Endothelial cell of umbilical vein (primary cell): Measurements from ENCODE around the gene C11orf21. TPM values are rescaled to one million over a fixed set of nuclear protein-coding genes. Genes with fewer than 3 reads are reported as not detected.

Source experiments
- BruUV-seq: library from RNA; stranded (reverse); fragments of 400-500 nt; replicated peaks from 2 replicates; lab custom pipeline; 2021; lab: Mats Ljungman, UMichigan
- CTCF ChIA-PET: fragments of 300-600, 350-600 bp; sonication (Branson Sonifier 250); formaldehyde crosslinking; loops from one replicate; lab custom pipeline; 2021; ENCODE audit warnings: antibody characterized with exemption, inconsistent platforms; lab: Charles Lee
- POLR2A ChIA-PET: fragments of 300-600, 350-600 bp; sonication (Branson Sonifier 250); formaldehyde crosslinking; loops from one replicate; lab custom pipeline; 2021; ENCODE audit warnings: antibody characterized with exemption, inconsistent platforms; lab: Charles Lee
- DNase-seq: peaks from one replicate; pipeline ENCODE4 v3.0.0-alpha.2; 2011; ENCODE audit warnings: low read depth, low spot score
- FAIRE-seq: peaks from 2 replicates; lab custom pipeline; 2011; peaks lifted over from hg19 to GRCh38; lab: Jason Lieb, UNC
- H2AFZ ChIP-seq: 2 replicates; pipeline ENCODE4 v1.6.0; 2012; ENCODE audit warnings: low read depth, low read length, control low read depth, inconsistent platforms
- H3K27ac ChIP-seq: 2 replicates; pipeline ENCODE4 v1.5.1; 2011; ENCODE audit warnings: low read depth, mild to moderate bottlenecking, control low read depth, low read length, moderate library complexity; ENCODE audit not compliant: insufficient read depth
- H3K27me3 ChIP-seq, 2 experiments: 2 replicates each; pipeline versions ENCODE4 v1.6.0 to v1.6.1; 2011; ENCODE audit warnings: low read length in 2 of 2, mixed read lengths in 1 of 2; ENCODE audit not compliant: control insufficient read depth in 2 of 2, insufficient read depth in 2 of 2
- H3K36me3 ChIP-seq, 2 experiments: 2 replicates in 1 of 2; 3 replicates in 1 of 2; pipeline ENCODE4 v1.5.1; 2011; ENCODE audit warnings: low read length in 2 of 2, mild to moderate bottlenecking in 1 of 2, moderate library complexity in 1 of 2; ENCODE audit not compliant: control insufficient read depth in 2 of 2, insufficient read depth in 2 of 2; ENCODE audit errors: extremely low read depth in 1 of 2
- H3K4me1 ChIP-seq: 3 replicates; pipeline ENCODE4 v1.5.1; 2011; ENCODE audit warnings: mild to moderate bottlenecking, low read length; ENCODE audit not compliant: control insufficient read depth, insufficient read depth; ENCODE audit errors: extremely low read depth
- H3K4me2 ChIP-seq: 2 replicates; pipeline ENCODE4 v1.6.1; 2011; ENCODE audit warnings: low read length, control low read depth, mixed read lengths; ENCODE audit not compliant: insufficient read depth
- H3K4me3 ChIP-seq, 3 experiments: fragments of 200-600 bp in 1 of 3; sonication (generic), shearing (Covaris generic) in 1 of 3; replicated peaks in 1 of 3; 2 replicates each; pipeline ENCODE4 v1.5.1; 2011 to 2016; ENCODE audit warnings: control low read depth in 3 of 3, low read length in 3 of 3, mild to moderate bottlenecking in 2 of 3, inconsistent platforms in 1 of 3, low read depth in 1 of 3, moderate library complexity in 1 of 3; ENCODE audit not compliant: insufficient read depth in 1 of 3
- H3K79me2 ChIP-seq: 2 replicates; pipeline ENCODE4 v1.6.0; 2012; ENCODE audit warnings: low read length, inconsistent platforms; ENCODE audit not compliant: control insufficient read depth, insufficient read depth
- H3K9ac ChIP-seq: replicated peaks from 2 replicates; pipeline ENCODE3; 2011; ENCODE audit warnings: low read length, control low read depth; ENCODE audit not compliant: insufficient read depth; ENCODE audit errors: extremely low read depth
- H3K9me1 ChIP-seq: replicated peaks from 3 replicates; pipeline ENCODE4 v1.6.0; 2011; ENCODE audit warnings: mild to moderate bottlenecking, low read length; ENCODE audit not compliant: control insufficient read depth, insufficient read depth; ENCODE audit errors: extremely low read depth
- H3K9me3 ChIP-seq: replicated peaks from 2 replicates; pipeline ENCODE4 v1.5.1; 2012; ENCODE audit warnings: low read length, inconsistent platforms; ENCODE audit not compliant: control insufficient read depth, insufficient read depth
- H4K20me1 ChIP-seq: replicated peaks from 2 replicates; pipeline ENCODE3; 2011; ENCODE audit warnings: mild to moderate bottlenecking, low read length; ENCODE audit not compliant: control insufficient read depth, insufficient read depth; ENCODE audit errors: extremely low read depth
- EZH2 ChIP-seq: IDR thresholded peaks from 2 replicates; pipeline ENCODE4 v1.6.1; 2012; ENCODE audit warnings: borderline replicate concordance, low read depth, mild to moderate bottlenecking, moderate library complexity, low read length, inconsistent platforms; ENCODE audit not compliant: severe bottlenecking
- FOS ChIP-seq: IDR thresholded peaks from 2 replicates; pipeline ENCODE4 v1.6.1; 2011; ENCODE audit warnings: mild to moderate bottlenecking, low read length, moderate library complexity, borderline replicate concordance; ENCODE audit not compliant: insufficient read depth
- GATA2 ChIP-seq: IDR thresholded peaks from 2 replicates; pipeline ENCODE4 v1.7.0; 2011; ENCODE audit warnings: low read depth, mild to moderate bottlenecking, moderate library complexity, mixed read lengths, low read length; ENCODE audit not compliant: insufficient read length, insufficient read depth
- JUN ChIP-seq: IDR thresholded peaks from 2 replicates; pipeline ENCODE4 v1.6.1; 2011; ENCODE audit warnings: borderline replicate concordance, low read depth; ENCODE audit not compliant: insufficient read length, insufficient read depth
- MYC ChIP-seq: IDR thresholded peaks from one replicate; pipeline ENCODE4 v1.6.1; 2011; ENCODE audit warnings: mild to moderate bottlenecking, low read depth, low read length
- POLR2A ChIP-seq: IDR thresholded peaks from 2 replicates; pipeline ENCODE4 v1.6.1; 2012; ENCODE audit warnings: low read depth, mild to moderate bottlenecking, control low read depth, low read length
- POLR2AphosphoS5 ChIP-seq: IDR thresholded peaks from 2 replicates; pipeline ENCODE4 v1.6.1; 2012; ENCODE audit warnings: low read depth, mild to moderate bottlenecking, control low read depth, low read length, moderate library complexity; ENCODE audit not compliant: insufficient read depth
- dilution Hi-C: fragments of 300-500 bp; cut with MboI; formaldehyde crosslinking; loops from one replicate; pipeline ENCODE4 v1.15.0; 2019; ENCODE audit warnings: low sequenced_read_pairs; ENCODE audit not compliant: extremely low pct_ligation_motif_present
- intact Hi-C: fragments of 100-400 bp; cut with micrococcal nuclease; formaldehyde crosslinking; loops from one replicate; pipeline ENCODE4 v1.10.0; 2022
- polyA plus RNA-seq, 4 experiments: library from polyadenylated mRNA; depleted of rRNA in 3 of 4; stranded (reverse) in 3 of 4; unstranded in 1 of 4; fragments of >200 nt; gene quantifications; 2 replicates each; pipeline versions ENCODE4 v1.2.1 to v1.2.3, GENCODE V29; 2011 to 2012; ENCODE audit warnings: missing spikeins in 1 of 4
- total RNA-seq: library from RNA; stranded (reverse); gene quantifications from 2 replicates; pipeline ENCODE4 v1.2.3, GENCODE V29; 2021
- TF ChIP-seq, protein P1 (sequence below), 2 donors: IDR thresholded peaks; 1 replicate in 1 of 2; 2 replicates in 1 of 2; pipeline ENCODE4 v1.5.1; 2011; ENCODE audit warnings: low read length in 2 of 2, mild to moderate bottlenecking in 2 of 2, moderate library complexity in 2 of 2, control low read depth in 1 of 2, inconsistent platforms in 1 of 2, low read depth in 1 of 2; ENCODE audit not compliant: insufficient read depth in 1 of 2; ENCODE audit errors: extremely low read depth in 1 of 2
- TF ChIP-seq, protein P2 (sequence below): IDR thresholded peaks from 2 replicates; pipeline ENCODE4 v1.6.1; 2011; ENCODE audit not compliant: insufficient read depth, insufficient read length

C11orf21 gene
- total and polyA plus RNA-seq, 2 donors (not counting 3 experiments of a cell fraction or from before 2014, with no cell fraction given), result not detected

DNA sequence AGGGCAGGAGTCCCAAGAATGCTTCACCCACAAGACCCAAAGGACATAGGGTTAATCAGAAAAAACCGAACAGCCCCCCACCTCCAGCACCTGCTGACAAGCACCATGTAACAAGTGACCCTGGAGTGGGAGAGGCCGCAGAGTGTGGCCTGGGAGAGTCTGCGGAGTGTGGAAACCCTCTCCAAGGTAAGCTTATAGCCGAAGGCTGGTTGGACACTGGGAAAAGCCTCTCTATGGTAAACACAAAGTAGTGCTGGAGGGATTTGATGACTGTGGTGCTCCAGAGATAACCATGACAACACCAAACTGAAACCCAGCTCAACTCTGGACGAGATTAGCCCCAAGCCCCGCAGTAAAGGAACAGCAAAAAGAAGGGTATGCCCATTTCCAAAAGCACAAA lies 50.6 kb downstream of the C11orf21 start:
- no peak for DNase-seq
- no TSS peak for BruUV-seq
- no peak overlapping the region for H3K4me3 ChIP-seq
- H3K4me2 ChIP-seq, result no peak overlapping the region
- H4K20me1 ChIP-seq, result no peaks in the 10 kb centered on the region
- H3K27me3 ChIP-seq, result no peaks in the 10 kb centered on the region
- ChIA-PET CTCF (no interaction called here), POLR2A (no interaction called here)
- TF ChIP-seq, protein P1, sequence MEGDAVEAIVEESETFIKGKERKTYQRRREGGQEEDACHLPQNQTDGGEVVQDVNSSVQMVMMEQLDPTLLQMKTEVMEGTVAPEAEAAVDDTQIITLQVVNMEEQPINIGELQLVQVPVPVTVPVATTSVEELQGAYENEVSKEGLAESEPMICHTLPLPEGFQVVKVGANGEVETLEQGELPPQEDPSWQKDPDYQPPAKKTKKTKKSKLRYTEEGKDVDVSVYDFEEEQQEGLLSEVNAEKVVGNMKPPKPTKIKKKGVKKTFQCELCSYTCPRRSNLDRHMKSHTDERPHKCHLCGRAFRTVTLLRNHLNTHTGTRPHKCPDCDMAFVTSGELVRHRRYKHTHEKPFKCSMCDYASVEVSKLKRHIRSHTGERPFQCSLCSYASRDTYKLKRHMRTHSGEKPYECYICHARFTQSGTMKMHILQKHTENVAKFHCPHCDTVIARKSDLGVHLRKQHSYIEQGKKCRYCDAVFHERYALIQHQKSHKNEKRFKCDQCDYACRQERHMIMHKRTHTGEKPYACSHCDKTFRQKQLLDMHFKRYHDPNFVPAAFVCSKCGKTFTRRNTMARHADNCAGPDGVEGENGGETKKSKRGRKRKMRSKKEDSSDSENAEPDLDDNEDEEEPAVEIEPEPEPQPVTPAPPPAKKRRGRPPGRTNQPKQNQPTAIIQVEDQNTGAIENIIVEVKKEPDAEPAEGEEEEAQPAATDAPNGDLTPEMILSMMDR (IDR thresholded peaks at IDR 0.05; ENCODE audit: extremely low read depth in 1 of 2, insufficient read depth in 1 of 2, low read depth in 1 of 2, low read length in 2 of 2), result no peak
- TF ChIP-seq GATA2 (no peak), MYC (no peak), JUN (no peak), POLR2AphosphoS5 (no peak), EZH2 (no peak), FOS (no peak), POLR2A (no peak)
- TF ChIP-seq, protein P2, sequence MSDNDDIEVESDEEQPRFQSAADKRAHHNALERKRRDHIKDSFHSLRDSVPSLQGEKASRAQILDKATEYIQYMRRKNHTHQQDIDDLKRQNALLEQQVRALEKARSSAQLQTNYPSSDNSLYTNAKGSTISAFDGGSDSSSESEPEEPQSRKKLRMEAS, result no peak
- no peak for FAIRE-seq
- dilution Hi-C loops (no loop called here), intact Hi-C loops (no loop called here)
- H3K36me3 ChIP-seq, result no peaks in the 10 kb centered on the region
- H3K4me1 ChIP-seq, result no peaks in the 10 kb centered on the region
- H3K9me3 ChIP-seq, result no peaks in the 10 kb centered on the region
- no peak overlapping the region for H3K27ac ChIP-seq
- no peak overlapping the region for H3K9ac ChIP-seq
- no peaks in the 10 kb centered on the region for H3K79me2 ChIP-seq
- H2AFZ ChIP-seq, result no peak overlapping the region
- no peaks in the 10 kb centered on the region for H3K9me1 ChIP-seq
